HCT116 (cell line): ENCODE results near the gene OR10A2. TPM values are rescaled to one million over a fixed set of nuclear protein-coding genes. Genes with fewer than 3 reads are reported as not detected.

Source experiments
- ATAC-seq: fragments of 200-7000 bp; cut with Tn5 transposase; 2 replicates; pipeline ENCODE4 v1.9.1; 2020; ENCODE audit warnings: mild to moderate bottlenecking, moderate library complexity
- BruUV-seq: library from RNA; stranded (reverse); fragments of 400-500 nt; replicated peaks from 2 replicates; lab custom pipeline; 2021; lab: Mats Ljungman, UMichigan
- CTCF ChIA-PET: fragments of 300-600 bp; sonication (Branson Sonifier 250); formaldehyde crosslinking; loops from one replicate; lab custom pipeline; 2021; ENCODE audit warnings: antibody characterized with exemption; lab: Charles Lee
- POLR2A ChIA-PET: fragments of 300-600, 350-600 bp; sonication (Branson Sonifier 250); formaldehyde crosslinking; loops from one replicate; lab custom pipeline; 2021; ENCODE audit warnings: antibody characterized with exemption; lab: Charles Lee
- RAD21 ChIA-PET, 2 experiments: fragments of 300-600 bp; sonication (Branson Sonifier 250); formaldehyde crosslinking; loops; one replicate each; lab custom pipeline; 2023; ENCODE audit warnings: low total read pairs in 2 of 2; ENCODE audit not compliant: uncharacterized antibody in 2 of 2, unreplicated experiment in 2 of 2, low non-redundant PET in 1 of 2; lab: Charles Lee
- DNase-seq: peaks from one replicate; pipeline ENCODE4 v3.0.0-alpha.2; 2010; ENCODE audit warnings: low read depth, low spot score
- H2AFZ ChIP-seq: fragments of 200-600 bp; shearing (Covaris generic), sonication (generic); 2 replicates; pipeline ENCODE4 v1.6.1; 2017; ENCODE audit warnings: low read depth, mixed run types, mixed read lengths, antibody characterized with exemption, low read length; ENCODE audit not compliant: poor library complexity, severe bottlenecking
- H3K27ac ChIP-seq: 2 replicates; pipeline ENCODE4 v1.5.1; 2012; ENCODE audit warnings: low read depth, low read length
- H3K27me3 ChIP-seq: fragments of 200-600 bp; sonication (generic); 2 replicates; pipeline ENCODE4 v1.6.1; 2016; ENCODE audit warnings: mixed run types, low read length, mixed read lengths; ENCODE audit not compliant: insufficient read depth
- H3K36me3 ChIP-seq, 2 experiments: fragments of 200-500 bp in 1 of 2; fragments of 200-600 bp in 1 of 2; sonication (Bioruptor generic) in 1 of 2; sonication (generic) in 1 of 2; 2 replicates each; pipeline versions ENCODE4 v1.5.1 to v1.6.1; 2014 to 2016; ENCODE audit warnings: low read length in 2 of 2, inconsistent platforms in 1 of 2, mixed read lengths in 1 of 2, mixed run types in 1 of 2; ENCODE audit not compliant: insufficient read depth in 2 of 2, control insufficient read depth in 1 of 2
- H3K4me1 ChIP-seq, 2 experiments: fragments of 200-600 bp in 1 of 2; sonication (generic) in 1 of 2; 2 replicates each; pipeline versions ENCODE4 v1.5.1 to v1.6.1; 2012 to 2017; ENCODE audit warnings: low read length in 2 of 2, inconsistent platforms in 1 of 2, mild to moderate bottlenecking in 1 of 2, mixed read lengths in 1 of 2, mixed run types in 1 of 2, moderate library complexity in 1 of 2; ENCODE audit not compliant: insufficient read depth in 2 of 2, control insufficient read depth in 1 of 2
- H3K4me2 ChIP-seq: fragments of 200-600 bp; sonication (generic); 2 replicates; pipeline ENCODE4 v1.6.1; 2017; ENCODE audit warnings: mixed run types, low read length, mixed read lengths
- H3K4me3 ChIP-seq, 2 experiments: fragments of 200-600 bp in 1 of 2; sonication (generic) in 1 of 2; replicated peaks in 1 of 2; 2 replicates each; pipeline ENCODE4 v1.5.1; 2011 to 2016; ENCODE audit warnings: low read length in 2 of 2, control low read depth in 1 of 2, low read depth in 1 of 2, mild to moderate bottlenecking in 1 of 2, mixed read lengths in 1 of 2, mixed run types in 1 of 2
- H3K79me2 ChIP-seq: fragments of 200-600 bp; sonication (generic); 2 replicates; pipeline ENCODE4 v1.6.1; 2017; ENCODE audit warnings: mild to moderate bottlenecking, mixed run types, low read length, moderate library complexity, mixed read lengths; ENCODE audit not compliant: insufficient read depth
- H3K9ac ChIP-seq: fragments of 200-600 bp; sonication (generic); 2 replicates; pipeline ENCODE4 v1.6.1; 2016; ENCODE audit warnings: low read length, mixed read lengths
- H3K9me2 ChIP-seq: fragments of 200-600 bp; sonication (generic), shearing (Covaris generic); 2 replicates; pipeline ENCODE4 v1.6.1; 2017; ENCODE audit warnings: mixed run types, mild to moderate bottlenecking, moderate library complexity; ENCODE audit not compliant: insufficient read depth
- H3K9me3 ChIP-seq, 2 experiments: fragments of 200-500 bp in 1 of 2; fragments of 200-600 bp in 1 of 2; sonication (Bioruptor generic) in 1 of 2; sonication (generic) in 1 of 2; 2 replicates each; pipeline ENCODE4 v1.6.1; 2014 to 2017; ENCODE audit warnings: low read length in 2 of 2, mixed read lengths in 2 of 2, inconsistent platforms in 1 of 2, low read depth in 1 of 2, mild to moderate bottlenecking in 1 of 2, mixed run types in 1 of 2, moderate library complexity in 1 of 2; ENCODE audit not compliant: control insufficient read depth in 1 of 2, insufficient read depth in 1 of 2
- H4K20me1 ChIP-seq: fragments of 200-600 bp; sonication (generic), shearing (Covaris generic); 2 replicates; pipeline ENCODE4 v1.6.1; 2017; ENCODE audit warnings: mixed run types, mild to moderate bottlenecking, moderate library complexity; ENCODE audit not compliant: insufficient read depth
- EGR1 ChIP-seq: IDR thresholded peaks from 2 replicates; pipeline ENCODE4 v1.6.1; 2012; ENCODE audit warnings: low read depth
- ELF1 ChIP-seq: IDR thresholded peaks from 2 replicates; pipeline ENCODE4 v1.6.1; 2012; ENCODE audit warnings: low read depth, borderline replicate concordance
- EZH2 ChIP-seq: fragments of 200-600 bp; sonication (generic); IDR thresholded peaks from 2 replicates; pipeline ENCODE4 v1.6.1; 2017; ENCODE audit warnings: antibody characterized with exemption, mixed run types
- FOSL1 ChIP-seq: IDR thresholded peaks from 2 replicates; pipeline ENCODE4 v1.6.1; 2012; ENCODE audit warnings: low read depth
- JUND ChIP-seq: IDR thresholded peaks from 2 replicates; pipeline ENCODE4 v1.6.1; 2012
- MAX ChIP-seq: IDR thresholded peaks from 2 replicates; pipeline ENCODE4 v1.6.1; 2012
- POLR2A ChIP-seq: IDR thresholded peaks from 2 replicates; pipeline ENCODE4 v1.7.0; 2011; ENCODE audit warnings: borderline replicate concordance; ENCODE audit not compliant: insufficient read depth, insufficient read length; ENCODE audit errors: extremely low read depth
- POLR2AphosphoS5 ChIP-seq: IDR thresholded peaks from 2 replicates; pipeline ENCODE4 v1.6.1; 2011; ENCODE audit warnings: mild to moderate bottlenecking, low read depth, low read length, moderate library complexity
- RAD21 ChIP-seq: IDR thresholded peaks from 2 replicates; pipeline ENCODE4 v1.6.1; 2012; ENCODE audit warnings: low read depth, mild to moderate bottlenecking
- REST ChIP-seq: IDR thresholded peaks from 2 replicates; pipeline ENCODE4 v1.6.1; 2012; ENCODE audit warnings: low read depth
- SIN3A ChIP-seq: IDR thresholded peaks from 2 replicates; pipeline ENCODE4 v1.6.1; 2012; ENCODE audit warnings: low read depth
- SRF ChIP-seq: IDR thresholded peaks from 2 replicates; pipeline ENCODE4 v1.6.1; 2012; ENCODE audit warnings: low read depth
- TCF7L2 ChIP-seq: IDR thresholded peaks from 2 replicates; pipeline ENCODE4 v1.7.0; 2011; ENCODE audit warnings: borderline replicate concordance, inconsistent platforms; ENCODE audit not compliant: insufficient read depth, insufficient read length; ENCODE audit errors: extremely low read depth
- YY1 ChIP-seq: IDR thresholded peaks from 2 replicates; pipeline ENCODE4 v1.6.1; 2011; ENCODE audit warnings: low read length, low read depth, moderate library complexity, mild to moderate bottlenecking; ENCODE audit not compliant: insufficient replicate concordance; ENCODE audit errors: extremely low read depth
- ZBTB33 ChIP-seq: IDR thresholded peaks from 2 replicates; pipeline ENCODE4 v1.6.1; 2011; ENCODE audit warnings: mild to moderate bottlenecking, low read length, moderate library complexity; ENCODE audit not compliant: insufficient replicate concordance; ENCODE audit errors: extremely low read depth
- ZNF274 ChIP-seq: fragments of 200-500 bp; sonication (Bioruptor generic); IDR thresholded peaks from 2 replicates; pipeline ENCODE4 v1.6.1; 2014; ENCODE audit warnings: mild to moderate bottlenecking, low read depth, low read length, inconsistent platforms
- intact Hi-C: fragments of 100-400 bp; cut with micrococcal nuclease; formaldehyde crosslinking; loops from 2 replicates; pipeline ENCODE4 v1.10.0; 2022
- total RNA-seq: library from RNA; stranded (reverse); gene quantifications from one replicate; pipeline ENCODE4 v1.2.1, GENCODE V29; 2021; ENCODE audit not compliant: unreplicated experiment

OR10A2 gene
- total RNA-seq, 1 experiment from 2014 or later, result not detected

GRCh38 chr11:6876914-6877313 is 14.1 kb downstream of the OR10A2 start:
- no peak for ATAC-seq
- Histone ChIP-seq H3K27ac (no peak overlapping the region), H3K9ac (no peak overlapping the region), H4K20me1 (no peaks in the 10 kb centered on the region), H2AFZ (no peak overlapping the region), H3K79me2 (no peaks in the 10 kb centered on the region), H3K4me3 (no peak overlapping the region), H3K4me2 (no peak overlapping the region), H3K9me2 (no peaks in the 10 kb centered on the region), H3K27me3 (peaks cover 20% of the 10 kb centered on the region), H3K4me1 (no peaks in the 10 kb centered on the region), H3K9me3 (no peaks in the 10 kb centered on the region), H3K36me3 (no peaks in the 10 kb centered on the region)
- no TSS peak for BruUV-seq
- ChIA-PET RAD21 (no interaction called here), CTCF (no interaction called here), POLR2A (no interaction called here)
- intact Hi-C loops, result no loop called here
- no peak for DNase-seq
- no peak for TF ChIP-seq SIN3A
- TF ChIP-seq ELF1, result no peak
- no peak for TF ChIP-seq SRF
- no peak for TF ChIP-seq MAX
- TF ChIP-seq POLR2A, result no peak
- TF ChIP-seq JUND, result no peak
- TF ChIP-seq EGR1, result no peak
- TF ChIP-seq EZH2, result no peak
- TF ChIP-seq REST, result no peak
- no peak for TF ChIP-seq ZBTB33
- TF ChIP-seq TCF7L2, result no peak
- no peak for TF ChIP-seq ZNF274
- no peak for TF ChIP-seq YY1
- TF ChIP-seq RAD21, result no peak
- no peak for TF ChIP-seq POLR2AphosphoS5
- no peak for TF ChIP-seq FOSL1
